H1 (cell line): Measurements from ENCODE around the gene MIXL1. TPM values are rescaled to one million over a fixed set of nuclear protein-coding genes. Genes with fewer than 3 reads are reported as not detected.

Experiments used
- CHD1 ChIP-seq: IDR thresholded peaks from 2 replicates; pipeline ENCODE4 v1.6.1; 2012; ENCODE audit warnings: low read depth, low read length, improper control_type of control experiment
- EZH2 ChIP-seq: fragments of 200-600 bp; sonication (generic); IDR thresholded peaks from 2 replicates; pipeline ENCODE4 v1.7.1; 2012; ENCODE audit warnings: low read depth, mild to moderate bottlenecking, moderate library complexity, low read length, inconsistent platforms; ENCODE audit not compliant: severe bottlenecking
- MAFK ChIP-seq: IDR thresholded peaks from 2 replicates; pipeline ENCODE4 v1.6.1; 2012; ENCODE audit warnings: low read depth, mild to moderate bottlenecking, improper control_type of control experiment, low read length
- RFX5 ChIP-seq: IDR thresholded peaks from 2 replicates; pipeline ENCODE4 v1.6.1; 2011; ENCODE audit warnings: low read depth, low read length, improper control_type of control experiment, borderline replicate concordance
- SUZ12 ChIP-seq: fragments of 200-600 bp; sonication (generic); IDR thresholded peaks from 2 replicates; pipeline ENCODE4 v1.6.1; 2012; ENCODE audit warnings: mild to moderate bottlenecking, inconsistent platforms, low read length, moderate library complexity, mixed read lengths
- TCF12 ChIP-seq: IDR thresholded peaks from 2 replicates; pipeline ENCODE4 v1.6.1; 2011; ENCODE audit warnings: low read depth, mild to moderate bottlenecking, low read length
- polyA plus RNA-seq, 7 experiments: library from polyadenylated mRNA; depleted of rRNA in 3 of 7; stranded (reverse) in 5 of 7; unstranded in 2 of 7; fragments of >200 nt in 5 of 7; fragments of 200-250 nt in 2 of 7; gene quantifications; 1 replicate in 5 of 7; 2 replicates in 1 of 7; 4 replicates in 1 of 7; pipeline versions ENCODE4 v1.2.1 to v1.2.3, GENCODE V29; 2011 to 2013; ENCODE audit warnings: missing spikeins in 2 of 7, mixed read lengths in 2 of 7
- total RNA-seq: library from RNA; stranded (reverse); fragmentation: NEBNext Ultra II Directional; extraction: Animal tissue kit (Norgen Biotek cat#: 25700); gene quantifications from 2 replicates; pipeline ENCODE4 v1.2.1, GENCODE V29; 2021
- TF ChIP-seq, protein P1 (sequence below): fragments of 300-600 bp; sonication (generic); IDR thresholded peaks from 2 replicates; pipeline ENCODE4 v1.7.1; 2012; ENCODE audit warnings: low read length, moderate library complexity, mild to moderate bottlenecking, inconsistent platforms; ENCODE audit not compliant: insufficient replicate concordance
- TF ChIP-seq, protein P2 (sequence below), 3 experiments: IDR thresholded peaks; 1 replicate in 2 of 3; 2 replicates in 1 of 3; pipeline versions ENCODE4 v1.5.1 to v1.6.1; 2011; ENCODE audit warnings: low read length in 3 of 3, mild to moderate bottlenecking in 3 of 3, inconsistent platforms in 2 of 3, low read depth in 1 of 3, moderate library complexity in 1 of 3; ENCODE audit not compliant: insufficient read depth in 1 of 3; ENCODE audit errors: control extremely low read depth in 1 of 3

MIXL1 gene
- total and polyA plus RNA-seq, 2 of the 8 experiments (the other 6 are each of a cell fraction or from before 2014, with no cell fraction given) = 1.5 to 1.8 TPM

DNA sequence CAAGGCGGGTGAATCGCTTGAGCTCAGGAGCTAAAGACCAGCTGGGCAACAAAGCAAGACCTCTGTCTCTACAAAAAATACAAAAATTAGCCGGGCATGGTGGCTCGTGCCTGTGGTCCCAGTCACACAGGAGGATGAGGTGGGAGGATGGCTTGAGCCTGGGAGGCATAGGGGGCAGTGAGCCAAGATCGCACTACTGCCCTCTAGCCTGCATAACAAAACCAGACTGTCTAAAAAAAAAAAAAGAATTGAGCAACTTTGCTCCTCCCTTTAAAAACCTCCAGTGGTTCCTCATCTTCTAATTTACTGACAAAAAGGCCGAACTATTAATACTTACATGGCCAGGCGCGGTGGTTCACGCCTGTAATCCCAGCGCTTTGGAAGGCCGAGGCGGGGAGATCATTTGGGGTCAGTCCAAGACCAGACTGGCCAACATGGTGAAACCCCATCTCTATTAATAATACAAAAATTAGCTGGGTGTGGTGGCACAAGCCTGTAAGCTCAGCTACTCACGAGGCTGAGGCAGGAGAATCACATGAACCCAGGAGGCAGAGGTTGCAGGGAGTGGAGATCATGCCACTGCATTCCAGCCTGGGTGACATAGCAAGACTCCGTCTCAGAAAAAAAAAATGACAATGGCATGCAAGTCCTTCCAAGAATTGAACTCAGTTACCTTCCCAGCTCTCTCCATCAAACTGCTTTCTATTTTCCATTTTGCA is 41.3 kb upstream of the MIXL1 start (continued):
- TF ChIP-seq, protein P1, sequence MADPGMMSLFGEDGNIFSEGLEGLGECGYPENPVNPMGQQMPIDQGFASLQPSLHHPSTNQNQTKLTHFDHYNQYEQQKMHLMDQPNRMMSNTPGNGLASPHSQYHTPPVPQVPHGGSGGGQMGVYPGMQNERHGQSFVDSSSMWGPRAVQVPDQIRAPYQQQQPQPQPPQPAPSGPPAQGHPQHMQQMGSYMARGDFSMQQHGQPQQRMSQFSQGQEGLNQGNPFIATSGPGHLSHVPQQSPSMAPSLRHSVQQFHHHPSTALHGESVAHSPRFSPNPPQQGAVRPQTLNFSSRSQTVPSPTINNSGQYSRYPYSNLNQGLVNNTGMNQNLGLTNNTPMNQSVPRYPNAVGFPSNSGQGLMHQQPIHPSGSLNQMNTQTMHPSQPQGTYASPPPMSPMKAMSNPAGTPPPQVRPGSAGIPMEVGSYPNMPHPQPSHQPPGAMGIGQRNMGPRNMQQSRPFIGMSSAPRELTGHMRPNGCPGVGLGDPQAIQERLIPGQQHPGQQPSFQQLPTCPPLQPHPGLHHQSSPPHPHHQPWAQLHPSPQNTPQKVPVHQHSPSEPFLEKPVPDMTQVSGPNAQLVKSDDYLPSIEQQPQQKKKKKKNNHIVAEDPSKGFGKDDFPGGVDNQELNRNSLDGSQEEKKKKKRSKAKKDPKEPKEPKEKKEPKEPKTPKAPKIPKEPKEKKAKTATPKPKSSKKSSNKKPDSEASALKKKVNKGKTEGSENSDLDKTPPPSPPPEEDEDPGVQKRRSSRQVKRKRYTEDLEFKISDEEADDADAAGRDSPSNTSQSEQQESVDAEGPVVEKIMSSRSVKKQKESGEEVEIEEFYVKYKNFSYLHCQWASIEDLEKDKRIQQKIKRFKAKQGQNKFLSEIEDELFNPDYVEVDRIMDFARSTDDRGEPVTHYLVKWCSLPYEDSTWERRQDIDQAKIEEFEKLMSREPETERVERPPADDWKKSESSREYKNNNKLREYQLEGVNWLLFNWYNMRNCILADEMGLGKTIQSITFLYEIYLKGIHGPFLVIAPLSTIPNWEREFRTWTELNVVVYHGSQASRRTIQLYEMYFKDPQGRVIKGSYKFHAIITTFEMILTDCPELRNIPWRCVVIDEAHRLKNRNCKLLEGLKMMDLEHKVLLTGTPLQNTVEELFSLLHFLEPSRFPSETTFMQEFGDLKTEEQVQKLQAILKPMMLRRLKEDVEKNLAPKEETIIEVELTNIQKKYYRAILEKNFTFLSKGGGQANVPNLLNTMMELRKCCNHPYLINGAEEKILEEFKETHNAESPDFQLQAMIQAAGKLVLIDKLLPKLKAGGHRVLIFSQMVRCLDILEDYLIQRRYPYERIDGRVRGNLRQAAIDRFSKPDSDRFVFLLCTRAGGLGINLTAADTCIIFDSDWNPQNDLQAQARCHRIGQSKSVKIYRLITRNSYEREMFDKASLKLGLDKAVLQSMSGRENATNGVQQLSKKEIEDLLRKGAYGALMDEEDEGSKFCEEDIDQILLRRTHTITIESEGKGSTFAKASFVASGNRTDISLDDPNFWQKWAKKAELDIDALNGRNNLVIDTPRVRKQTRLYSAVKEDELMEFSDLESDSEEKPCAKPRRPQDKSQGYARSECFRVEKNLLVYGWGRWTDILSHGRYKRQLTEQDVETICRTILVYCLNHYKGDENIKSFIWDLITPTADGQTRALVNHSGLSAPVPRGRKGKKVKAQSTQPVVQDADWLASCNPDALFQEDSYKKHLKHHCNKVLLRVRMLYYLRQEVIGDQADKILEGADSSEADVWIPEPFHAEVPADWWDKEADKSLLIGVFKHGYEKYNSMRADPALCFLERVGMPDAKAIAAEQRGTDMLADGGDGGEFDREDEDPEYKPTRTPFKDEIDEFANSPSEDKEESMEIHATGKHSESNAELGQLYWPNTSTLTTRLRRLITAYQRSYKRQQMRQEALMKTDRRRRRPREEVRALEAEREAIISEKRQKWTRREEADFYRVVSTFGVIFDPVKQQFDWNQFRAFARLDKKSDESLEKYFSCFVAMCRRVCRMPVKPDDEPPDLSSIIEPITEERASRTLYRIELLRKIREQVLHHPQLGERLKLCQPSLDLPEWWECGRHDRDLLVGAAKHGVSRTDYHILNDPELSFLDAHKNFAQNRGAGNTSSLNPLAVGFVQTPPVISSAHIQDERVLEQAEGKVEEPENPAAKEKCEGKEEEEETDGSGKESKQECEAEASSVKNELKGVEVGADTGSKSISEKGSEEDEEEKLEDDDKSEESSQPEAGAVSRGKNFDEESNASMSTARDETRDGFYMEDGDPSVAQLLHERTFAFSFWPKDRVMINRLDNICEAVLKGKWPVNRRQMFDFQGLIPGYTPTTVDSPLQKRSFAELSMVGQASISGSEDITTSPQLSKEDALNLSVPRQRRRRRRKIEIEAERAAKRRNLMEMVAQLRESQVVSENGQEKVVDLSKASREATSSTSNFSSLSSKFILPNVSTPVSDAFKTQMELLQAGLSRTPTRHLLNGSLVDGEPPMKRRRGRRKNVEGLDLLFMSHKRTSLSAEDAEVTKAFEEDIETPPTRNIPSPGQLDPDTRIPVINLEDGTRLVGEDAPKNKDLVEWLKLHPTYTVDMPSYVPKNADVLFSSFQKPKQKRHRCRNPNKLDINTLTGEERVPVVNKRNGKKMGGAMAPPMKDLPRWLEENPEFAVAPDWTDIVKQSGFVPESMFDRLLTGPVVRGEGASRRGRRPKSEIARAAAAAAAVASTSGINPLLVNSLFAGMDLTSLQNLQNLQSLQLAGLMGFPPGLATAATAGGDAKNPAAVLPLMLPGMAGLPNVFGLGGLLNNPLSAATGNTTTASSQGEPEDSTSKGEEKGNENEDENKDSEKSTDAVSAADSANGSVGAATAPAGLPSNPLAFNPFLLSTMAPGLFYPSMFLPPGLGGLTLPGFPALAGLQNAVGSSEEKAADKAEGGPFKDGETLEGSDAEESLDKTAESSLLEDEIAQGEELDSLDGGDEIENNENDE = no peak
- TF ChIP-seq CHD1 (no peak), MAFK (no peak), TCF12 (no peak), RFX5 (no peak), SUZ12 (no peak), EZH2 (no peak)
- TF ChIP-seq, protein P2, sequence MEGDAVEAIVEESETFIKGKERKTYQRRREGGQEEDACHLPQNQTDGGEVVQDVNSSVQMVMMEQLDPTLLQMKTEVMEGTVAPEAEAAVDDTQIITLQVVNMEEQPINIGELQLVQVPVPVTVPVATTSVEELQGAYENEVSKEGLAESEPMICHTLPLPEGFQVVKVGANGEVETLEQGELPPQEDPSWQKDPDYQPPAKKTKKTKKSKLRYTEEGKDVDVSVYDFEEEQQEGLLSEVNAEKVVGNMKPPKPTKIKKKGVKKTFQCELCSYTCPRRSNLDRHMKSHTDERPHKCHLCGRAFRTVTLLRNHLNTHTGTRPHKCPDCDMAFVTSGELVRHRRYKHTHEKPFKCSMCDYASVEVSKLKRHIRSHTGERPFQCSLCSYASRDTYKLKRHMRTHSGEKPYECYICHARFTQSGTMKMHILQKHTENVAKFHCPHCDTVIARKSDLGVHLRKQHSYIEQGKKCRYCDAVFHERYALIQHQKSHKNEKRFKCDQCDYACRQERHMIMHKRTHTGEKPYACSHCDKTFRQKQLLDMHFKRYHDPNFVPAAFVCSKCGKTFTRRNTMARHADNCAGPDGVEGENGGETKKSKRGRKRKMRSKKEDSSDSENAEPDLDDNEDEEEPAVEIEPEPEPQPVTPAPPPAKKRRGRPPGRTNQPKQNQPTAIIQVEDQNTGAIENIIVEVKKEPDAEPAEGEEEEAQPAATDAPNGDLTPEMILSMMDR (IDR thresholded peaks at IDR 0.05; ENCODE audit: control extremely low read depth in 1 of 3, insufficient read depth in 1 of 3, low read depth in 1 of 3, low read length in 3 of 3) = peak in 2 of 3 experiments; percentile 25 to 26; a peak in 2 of 4 replicates
